NCI-H2171 treated with DMSO at 0.1 percent for 48 hours (cell line): ENCODE results near the gene ADGRG1.

Experiments
- DNase-seq: peaks from one replicate; lab custom pipeline; 2025; lab: John Stamatoyannopoulos, UW

ADGRG1 gene

DNA sequence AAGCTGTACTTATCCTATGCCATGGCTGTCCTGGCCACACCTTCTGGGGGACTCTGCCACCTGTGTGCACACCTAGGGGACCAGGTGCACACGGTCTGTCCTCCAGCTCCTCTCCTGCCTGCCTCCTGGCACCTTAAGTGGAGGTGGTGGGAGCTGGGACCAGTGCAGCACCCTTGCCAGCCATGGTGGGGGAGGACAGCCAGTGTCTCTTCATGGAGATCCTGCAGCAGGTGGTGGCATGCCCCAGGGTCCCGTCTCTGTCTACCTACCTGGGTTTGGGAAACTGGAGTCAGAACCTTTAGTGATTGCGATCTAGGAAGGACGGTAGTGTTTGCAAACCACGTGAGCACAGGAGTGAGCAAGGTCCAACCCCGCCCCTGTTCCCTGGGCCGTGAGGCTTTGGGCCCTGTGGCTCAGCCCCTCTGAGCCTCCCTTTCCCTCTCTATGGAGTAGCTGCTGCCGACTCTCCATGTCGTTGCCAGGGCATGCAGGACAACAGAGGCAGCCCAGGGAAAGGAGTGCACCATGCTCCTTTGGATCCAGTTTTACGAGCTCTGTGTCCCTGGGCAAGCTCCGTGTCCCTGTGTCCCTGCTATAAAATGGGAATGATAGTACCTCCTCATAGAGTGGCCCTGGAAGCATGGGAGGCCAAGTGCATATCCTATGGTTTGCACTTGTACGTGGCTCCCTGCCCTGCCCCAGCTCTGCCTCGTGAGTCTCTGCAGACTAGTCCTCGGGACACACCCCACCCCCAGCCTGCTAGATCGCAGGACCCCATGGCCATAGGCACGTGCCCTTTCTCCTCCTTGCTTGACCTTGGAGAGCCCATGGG is 7.1 kb downstream of the ADGRG1 start:
- no peak for DNase-seq

DNA sequence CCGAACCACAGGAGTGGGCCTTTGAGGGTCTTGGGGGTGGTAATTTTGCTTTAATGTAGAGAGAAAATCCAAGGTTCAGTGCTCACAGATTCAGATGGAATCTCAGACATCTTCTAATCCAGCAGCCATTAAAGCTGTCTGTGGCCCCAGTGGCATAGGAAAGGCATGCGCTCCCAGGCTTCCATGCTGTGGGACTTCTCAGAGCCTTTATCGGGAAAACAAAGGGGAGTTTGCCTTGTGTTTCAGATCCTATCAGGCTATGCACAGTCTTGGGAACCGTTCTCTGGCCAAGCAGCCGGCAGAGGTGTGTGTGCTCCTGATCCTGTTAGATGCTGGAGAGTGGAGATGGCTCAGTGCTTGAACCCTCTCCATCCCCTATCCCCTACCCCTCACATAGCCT is 7.8 kb downstream of the ADGRG1 start:
- DNase-seq = no peak

DNA sequence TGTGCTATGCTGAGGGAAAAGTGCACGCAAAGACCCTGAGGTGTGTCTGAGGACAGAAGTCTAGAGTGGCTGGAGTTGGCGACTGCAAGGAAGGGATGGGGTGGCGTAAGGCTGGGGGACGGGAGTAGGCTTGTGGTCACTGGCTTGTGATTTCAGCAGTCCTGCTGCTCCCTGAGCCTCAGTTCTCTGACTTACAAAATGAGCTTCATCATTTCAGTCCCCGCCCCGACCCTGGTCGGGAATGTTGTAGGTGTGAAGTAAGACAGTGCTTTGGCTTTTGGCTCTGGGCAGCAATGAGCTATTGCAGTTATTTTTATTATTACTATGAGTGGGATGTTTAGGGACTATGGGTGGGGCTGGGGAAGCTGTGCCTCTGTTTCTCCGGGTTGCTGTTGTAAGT is 8.6 kb downstream of the ADGRG1 start:
- no peak for DNase-seq

- DNase-seq = no peak
These were observed 9.0 kb downstream of the ADGRG1 start for GRCh38 chr16:57637424-57637823.

DNA sequence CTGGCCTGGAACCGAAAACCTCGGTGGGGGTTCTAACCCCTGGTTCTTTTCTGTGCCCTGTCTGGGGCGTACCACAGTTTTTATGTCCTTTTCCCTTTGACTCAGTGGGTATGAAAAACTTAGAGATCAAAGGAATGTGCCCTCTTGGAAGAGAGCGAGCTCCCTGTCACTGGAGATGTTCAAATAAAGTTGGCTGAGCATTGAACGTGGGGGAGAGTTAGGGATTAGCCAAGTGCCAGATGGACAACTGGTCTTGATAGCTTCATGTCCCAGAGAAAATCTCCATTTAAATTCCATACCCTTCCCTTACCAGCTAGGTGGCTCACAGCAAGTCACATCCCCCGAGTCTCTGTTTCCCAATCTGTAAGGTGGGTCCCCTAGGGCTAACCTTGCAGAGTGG is 9.5 kb downstream of the ADGRG1 start:
- no peak for DNase-seq

GRCh38 chr16:57638381-57638780 is 10.0 kb downstream of the ADGRG1 start:
- DNase-seq = no peak

GRCh38 chr16:57639172-57639887 is 10.9 kb downstream of the ADGRG1 start:
- DNase-seq = peak; percentile 73

DNA sequence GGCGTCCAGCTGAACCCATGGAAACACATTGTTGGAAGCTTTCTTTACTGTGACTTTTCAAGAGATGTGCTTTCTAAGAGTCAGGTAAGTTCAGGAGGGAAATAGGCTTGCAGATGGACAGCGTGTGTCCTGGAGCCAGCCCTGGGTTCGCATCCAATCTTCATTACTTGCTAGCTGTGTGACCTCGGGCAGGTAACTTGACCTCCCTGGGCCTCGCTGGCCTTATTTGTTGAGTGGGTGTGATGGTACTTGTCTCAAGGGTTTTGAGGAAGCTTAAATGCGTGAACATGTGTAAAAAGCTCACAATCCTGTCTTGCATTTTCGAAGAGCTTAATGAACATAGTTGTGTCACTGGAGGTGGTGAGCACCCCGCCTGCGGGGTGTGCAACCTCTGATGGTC is 11.8 kb downstream of the ADGRG1 start:
- no peak for DNase-seq

DNA sequence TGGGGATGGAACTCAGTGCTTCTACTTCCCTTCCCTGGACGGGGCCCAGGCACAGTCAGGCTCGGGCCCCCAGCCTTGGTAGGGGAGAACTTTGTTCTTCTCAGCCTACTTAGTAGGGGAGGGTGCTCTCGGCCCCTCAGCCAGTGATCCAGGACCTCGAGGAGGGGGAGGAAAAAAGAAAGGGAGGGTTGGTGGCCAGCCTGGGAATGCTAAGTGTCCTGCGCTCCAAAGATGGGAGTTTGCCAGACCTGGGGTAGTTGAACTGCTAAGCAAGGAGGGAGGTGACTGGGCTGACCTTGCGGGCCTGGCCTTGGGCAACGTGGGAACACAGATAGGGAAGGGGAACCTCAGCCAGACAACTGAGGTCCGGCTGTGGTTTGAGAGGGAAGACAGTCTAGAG is 12.2 kb downstream of the ADGRG1 start:
- no peak for DNase-seq

DNA sequence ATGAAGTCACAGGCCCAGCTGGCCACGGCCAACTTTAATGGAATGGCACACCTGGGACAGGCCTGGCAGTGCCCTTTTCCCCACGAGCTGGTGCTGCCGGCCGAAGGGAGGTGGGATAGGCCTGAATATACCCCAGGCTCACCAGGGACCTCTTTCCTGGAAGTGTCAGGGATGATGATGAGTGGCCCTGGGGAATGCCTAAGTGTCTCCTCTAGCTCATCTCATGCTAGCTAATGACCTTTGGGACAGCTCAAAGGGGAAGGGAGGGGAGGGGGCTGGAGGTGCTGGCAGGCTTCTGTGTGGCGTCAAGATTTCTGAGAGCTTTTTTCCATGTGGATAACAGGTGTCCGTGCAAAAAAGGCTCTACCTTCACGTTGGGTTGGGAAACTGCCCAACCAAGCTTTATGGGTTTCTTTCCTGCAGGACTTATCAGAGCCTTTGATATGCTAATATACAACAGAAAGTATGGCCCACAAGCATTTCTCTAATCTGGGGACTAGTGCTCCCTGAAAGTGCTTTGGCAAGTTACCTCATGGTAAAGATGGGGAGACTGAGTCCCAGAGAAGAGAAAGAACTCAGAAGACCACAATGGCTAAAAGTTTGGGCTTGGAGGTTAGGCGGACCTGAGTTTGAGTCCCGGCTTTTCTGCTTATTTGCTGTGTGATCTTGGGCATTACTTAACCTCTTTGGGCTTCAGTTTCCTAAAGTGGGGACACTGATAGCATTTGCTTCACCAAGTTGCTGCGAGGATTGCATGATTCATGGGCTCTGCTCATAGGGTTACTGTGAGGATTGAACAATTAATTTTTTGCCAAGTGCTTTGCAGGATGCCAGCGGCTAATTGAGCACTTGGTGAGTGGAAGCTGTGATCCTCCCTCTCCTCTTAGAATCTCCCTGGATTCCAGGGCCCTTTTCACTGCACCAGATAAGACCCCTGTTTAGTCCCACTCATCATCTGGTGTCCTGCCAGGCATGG is 14.0 kb downstream of the ADGRG1 start:
- no peak for DNase-seq

- no peak for DNase-seq
These were observed 14.9 kb downstream of the ADGRG1 start for GRCh38 chr16:57643147-57643874.

DNA sequence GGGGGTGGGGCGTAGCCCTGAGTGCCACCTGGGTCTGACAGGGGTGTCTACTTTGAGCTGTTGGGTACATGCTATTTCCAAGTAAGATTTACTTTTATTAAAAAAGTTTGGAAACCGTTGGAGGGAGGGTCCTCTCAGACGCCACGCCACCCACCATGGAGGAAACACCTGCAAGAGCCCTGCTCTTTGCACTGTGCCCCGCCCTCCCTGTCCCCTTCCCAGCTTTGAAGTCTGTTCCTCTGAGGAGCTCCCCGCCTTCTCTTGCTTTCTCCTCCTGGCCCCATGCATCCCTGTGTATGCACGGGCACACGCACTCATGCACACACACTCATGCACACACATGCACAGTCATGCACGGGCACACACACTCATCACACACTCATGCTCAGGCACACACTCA is 15.5 kb downstream of the ADGRG1 start:
- DNase-seq = no peak

DNA sequence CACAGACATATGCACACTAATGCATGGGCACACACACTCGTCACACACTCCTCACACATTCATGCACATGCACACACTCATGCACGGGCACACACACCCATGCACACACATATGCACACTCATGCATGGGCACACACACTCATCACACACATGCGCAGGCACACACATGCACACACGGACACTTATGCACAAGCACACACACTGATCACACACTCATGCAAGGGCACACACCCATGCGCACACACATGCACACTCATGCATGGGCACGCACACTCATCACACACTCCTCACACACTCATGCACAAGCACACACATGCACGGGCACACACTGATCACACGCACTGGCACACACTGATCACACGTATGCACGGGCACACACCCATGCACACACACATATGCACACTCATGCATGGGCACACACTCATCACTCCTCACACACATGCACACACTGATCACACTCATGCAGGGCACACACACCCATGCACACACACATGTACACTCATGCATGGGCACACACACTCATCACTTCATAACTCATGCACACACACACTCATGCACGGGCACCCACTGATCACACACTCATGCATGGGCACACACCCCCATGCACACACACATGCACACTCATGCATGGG is 16.1 kb downstream of the ADGRG1 start:
- no peak for DNase-seq

DNA sequence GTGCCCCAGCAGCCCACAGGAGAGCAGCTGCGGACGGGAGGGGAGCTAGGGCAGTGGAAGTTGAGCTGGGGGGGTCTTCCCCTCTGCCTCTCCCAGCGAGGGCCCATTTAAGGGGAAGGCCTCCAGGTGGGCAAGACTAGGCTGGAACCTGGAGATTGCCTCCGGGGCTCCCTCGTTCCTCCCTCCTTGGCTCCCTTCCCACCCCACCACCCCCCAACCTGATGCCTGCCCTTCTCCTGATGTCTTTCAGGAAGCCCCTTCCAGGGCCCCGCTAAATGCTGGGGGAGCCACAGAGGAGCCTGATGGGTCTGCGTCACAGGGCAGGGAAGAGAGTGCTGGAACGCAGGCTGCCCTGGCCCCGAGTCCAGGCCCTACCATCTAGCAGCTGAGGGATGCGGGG is 16.7 kb downstream of the ADGRG1 start:
- no peak for DNase-seq

DNA sequence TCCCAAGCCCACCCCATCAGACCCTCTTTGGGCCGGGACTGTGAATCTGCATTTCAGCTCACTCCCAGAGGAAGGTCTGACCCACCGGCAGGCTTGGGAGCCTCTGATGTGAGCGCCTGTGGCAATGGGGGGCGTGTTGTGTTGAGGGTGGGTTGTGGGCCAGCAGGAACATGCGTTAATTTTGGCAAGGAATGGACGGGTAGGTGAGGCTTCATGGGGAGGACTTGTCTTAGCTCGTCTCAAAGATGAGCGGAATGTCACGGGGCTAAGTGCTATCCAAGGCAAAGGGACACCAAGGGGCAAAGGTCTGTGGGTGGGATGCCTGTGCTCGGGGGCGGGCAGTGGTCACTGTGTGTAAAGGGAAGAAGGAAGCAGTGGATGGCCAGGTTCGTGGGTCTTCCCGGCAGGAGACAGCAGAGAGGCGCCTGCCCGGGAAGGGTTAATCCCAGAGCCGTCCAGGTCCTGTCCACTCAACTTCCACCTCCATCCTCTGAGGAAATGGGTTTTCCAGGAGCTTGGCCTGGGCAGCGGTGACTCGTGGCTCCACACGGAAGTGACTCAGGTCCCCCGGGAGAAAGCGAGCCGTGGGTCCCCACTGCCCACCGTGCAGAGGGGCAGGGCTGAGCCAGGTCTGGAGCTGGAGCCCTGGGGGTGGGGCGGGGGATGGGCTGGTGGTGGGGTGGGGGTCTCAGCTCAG is 17.4 kb downstream of the ADGRG1 start:
- DNase-seq = no peak

DNA sequence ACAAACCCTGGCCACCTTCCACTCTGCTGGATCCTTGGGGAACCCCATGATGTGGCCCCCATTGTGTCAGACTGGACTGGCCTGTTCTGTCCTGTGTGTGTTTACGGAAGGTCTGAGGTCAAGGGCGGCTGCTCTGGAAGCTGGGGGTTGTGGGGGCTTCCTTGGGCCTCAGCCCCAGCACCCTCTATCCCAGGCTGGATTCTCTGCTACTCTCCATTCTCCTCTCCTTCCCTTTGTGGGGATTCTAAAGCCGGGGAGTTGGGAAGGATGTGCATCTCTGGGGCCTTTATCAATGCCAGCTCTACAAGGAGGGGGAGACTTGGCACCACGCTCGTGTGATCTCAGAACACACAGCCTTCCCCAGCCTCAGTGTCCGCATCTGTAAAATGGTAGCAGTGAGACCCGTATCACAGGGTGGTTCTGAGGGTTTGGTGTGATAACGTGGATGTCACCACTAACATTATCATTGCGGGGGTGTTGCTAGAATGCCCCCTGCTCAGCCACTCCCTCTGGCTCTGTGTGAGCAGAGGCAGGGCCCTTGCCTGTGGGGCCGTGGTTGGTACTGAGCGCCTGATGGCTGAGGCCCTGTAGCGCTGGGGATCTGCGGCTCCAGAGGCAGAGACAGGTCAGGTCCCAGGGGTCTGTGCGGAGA is 18.1 kb downstream of the ADGRG1 start:
- no peak for DNase-seq

- no peak for DNase-seq
These were observed 18.9 kb downstream of the ADGRG1 start for GRCh38 chr16:57647136-57647875.

DNA sequence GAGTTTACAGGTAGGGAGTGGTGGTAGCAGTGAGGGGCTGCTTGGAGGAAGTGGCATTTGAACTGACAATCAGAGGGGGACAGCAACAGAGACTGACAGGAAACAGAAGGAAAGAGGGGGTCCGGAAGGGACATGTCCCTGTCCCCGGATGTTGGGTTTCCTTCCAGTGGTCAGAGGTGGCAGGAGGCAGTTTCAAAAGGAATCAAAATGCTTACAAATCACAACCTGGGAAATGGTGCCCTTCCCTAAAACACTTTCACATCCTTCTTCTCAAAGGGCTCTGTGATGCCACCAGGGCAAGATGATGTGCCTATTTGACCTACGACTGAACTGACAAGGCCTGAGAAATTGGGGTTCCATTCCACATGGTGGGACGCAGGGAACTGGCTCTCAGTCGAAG is 19.7 kb downstream of the ADGRG1 start:
- DNase-seq = no peak
